HepG2 (cell line): ENCODE measurements around the gene LRP2. TPM values are rescaled to one million over a fixed set of nuclear protein-coding genes. Genes with fewer than 3 reads are reported as not detected.

Experiments
- ATAC-seq: fragments of 200-7000 bp; cut with Tn5 transposase; 3 replicates; pipeline ENCODE4 v1.9.1; 2020; ENCODE audit warnings: mild to moderate bottlenecking, moderate library complexity
- BruUV-seq: library from RNA; stranded (reverse); fragments of 400-500 nt; replicated peaks from 2 replicates; lab custom pipeline; 2021; lab: Mats Ljungman, UMichigan
- CTCF ChIA-PET: fragments of 300-600 bp; formaldehyde crosslinking; extraction: SDS; loops from one replicate; lab custom pipeline; 2021; ENCODE audit warnings: low total read pairs, inconsistent platforms, low intra/inter-chr PET ratio; lab: Yijun Ruan, JAX
- POLR2A ChIA-PET: fragments of 350-600 bp; sonication (Branson Sonifier 250); formaldehyde crosslinking; loops from one replicate; lab custom pipeline; 2020; ENCODE audit warnings: antibody characterized with exemption, inconsistent platforms; lab: Yijun Ruan, JAX
- DNase-seq: peaks from one replicate; pipeline ENCODE4 v3.0.0-alpha.2; 2015; ENCODE audit warnings: low spot score
- FAIRE-seq: peaks from 3 replicates; lab custom pipeline; 2011; peaks lifted over from hg19 to GRCh38; lab: Jason Lieb, UNC
- H2AFZ ChIP-seq: one replicate; pipeline ENCODE4 v1.6.1; 2011; ENCODE audit warnings: low read length, inconsistent platforms
- H3K27ac ChIP-seq: fragments of 300-600 bp; 3 replicates; pipeline ENCODE4 v1.8.0; 2011; ENCODE audit warnings: mixed run types, mild to moderate bottlenecking, mixed read lengths, low read length, inconsistent platforms; ENCODE audit not compliant: insufficient read depth; ENCODE audit errors: extremely low read length
- H3K27me3 ChIP-seq, 2 experiments: fragments of 200-600 bp in 1 of 2; 2 replicates in 1 of 2; 3 replicates in 1 of 2; pipeline versions ENCODE4 v1.6.0 to v1.8.0; 2011; ENCODE audit warnings: low read length in 2 of 2, mild to moderate bottlenecking in 2 of 2, moderate library complexity in 2 of 2, inconsistent platforms in 1 of 2; ENCODE audit not compliant: insufficient read depth in 2 of 2, control insufficient read depth in 1 of 2
- H3K36me3 ChIP-seq, 2 experiments: fragments of 200-600 bp in 1 of 2; replicated peaks in 1 of 2; 2 replicates in 1 of 2; 3 replicates in 1 of 2; pipeline versions ENCODE4 v1.5.1 to v1.8.0; 2011; ENCODE audit warnings: low read length in 2 of 2, inconsistent platforms in 1 of 2; ENCODE audit not compliant: insufficient read depth in 2 of 2, control insufficient read depth in 1 of 2
- H3K4me1 ChIP-seq: 2 replicates; pipeline ENCODE4 v1.5.1; 2012; ENCODE audit warnings: low read length, inconsistent platforms; ENCODE audit not compliant: insufficient read depth
- H3K4me2 ChIP-seq: 2 replicates; pipeline ENCODE4 v1.6.0; 2011; ENCODE audit warnings: low read depth, low read length, inconsistent platforms
- H3K4me3 ChIP-seq, 3 experiments: fragments of 200-600 bp in 1 of 3; sonication (generic), shearing (Covaris generic) in 1 of 3; replicated peaks in 1 of 3; 2 replicates each; pipeline ENCODE4 v1.5.1; 2011 to 2016; ENCODE audit warnings: low read length in 3 of 3, inconsistent platforms in 2 of 3, low read depth in 2 of 3, mild to moderate bottlenecking in 2 of 3, control low read depth in 1 of 3, mixed read lengths in 1 of 3; ENCODE audit not compliant: insufficient read depth in 1 of 3
- H3K79me2 ChIP-seq: one replicate; pipeline ENCODE4 v1.6.1; 2011; ENCODE audit warnings: low read length, inconsistent platforms; ENCODE audit not compliant: insufficient read depth
- H3K9ac ChIP-seq: 2 replicates; pipeline ENCODE4 v1.6.0; 2011; ENCODE audit warnings: mild to moderate bottlenecking, low read depth, low read length, inconsistent platforms; ENCODE audit not compliant: insufficient read depth
- H3K9me3 ChIP-seq: 2 replicates; pipeline ENCODE4 v1.5.1; 2012; ENCODE audit warnings: mild to moderate bottlenecking, low read length
- H4K20me1 ChIP-seq: 2 replicates; pipeline ENCODE4 v1.6.0; 2011; ENCODE audit warnings: inconsistent platforms, mild to moderate bottlenecking, low read length, moderate library complexity; ENCODE audit not compliant: insufficient read depth
- CCAR2 ChIP-seq: fragments of 200-400 bp; formaldehyde crosslinking; optimal IDR thresholded peaks from 2 replicates; pipeline ENCODE3; 2018; ENCODE audit warnings: low read depth, mild to moderate bottlenecking, low read length, moderate library complexity
- NR2C2 ChIP-seq: sonication (generic); formaldehyde crosslinking; IDR thresholded peaks from 2 replicates; pipeline ENCODE4 v1.4.0; 2020; ENCODE audit warnings: missing genetic modification reagents, mild to moderate bottlenecking, moderate library complexity, borderline replicate concordance
- SMYD3 ChIP-seq: sonication (generic); formaldehyde crosslinking; IDR thresholded peaks from 2 replicates; pipeline ENCODE4 v1.8.1; 2023; ENCODE audit warnings: mild to moderate bottlenecking, missing genetic modification reagents
- SOX13 ChIP-seq, 3 experiments: fragments of 450-650 bp in 1 of 3; sonication (generic) in 1 of 3; formaldehyde crosslinking in 1 of 3; IDR thresholded peaks in 2 of 3; conservative IDR thresholded peaks in 1 of 3; 2 replicates each; pipeline versions ENCODE4 v1.5.0 to v1.6.1; 2016 to 2020; ENCODE audit warnings: antibody characterized with exemption in 1 of 3, mild to moderate bottlenecking in 1 of 3, missing compliant biosample characterization in 1 of 3, missing genetic modification reagents in 1 of 3, moderate library complexity in 1 of 3
- TAF15 ChIP-seq: fragments of 200-400 bp; formaldehyde crosslinking; IDR thresholded peaks from one replicate; pipeline ENCODE4 v1.6.1; 2018; ENCODE audit warnings: mild to moderate bottlenecking, low read depth, low read length; ENCODE audit not compliant: poor library complexity, severe bottlenecking
- THAP9 ChIP-seq: sonication (generic); formaldehyde crosslinking; IDR thresholded peaks from 2 replicates; pipeline ENCODE4; 2020; ENCODE audit warnings: missing genetic modification reagents, mild to moderate bottlenecking, borderline replicate concordance
- XBP1 ChIP-seq: sonication (generic); formaldehyde crosslinking; IDR thresholded peaks from 2 replicates; pipeline ENCODE4 v1.5.0; 2020; ENCODE audit warnings: missing genetic modification reagents
- ZFP36L2 ChIP-seq: sonication (generic); formaldehyde crosslinking; IDR thresholded peaks from 2 replicates; pipeline ENCODE4 v1.4.0; 2020; ENCODE audit warnings: missing genetic modification reagents
- ZFY ChIP-seq: sonication (generic); formaldehyde crosslinking; IDR thresholded peaks from 2 replicates; pipeline ENCODE4 v1.4.0; 2020; ENCODE audit warnings: missing genetic modification reagents
- ZNF235 ChIP-seq: sonication (generic); formaldehyde crosslinking; IDR thresholded peaks from 2 replicates; pipeline ENCODE4 v1.8.1; 2023; ENCODE audit warnings: mild to moderate bottlenecking, missing genetic modification reagents, borderline replicate concordance
- ZNF563 ChIP-seq: sonication (generic); formaldehyde crosslinking; IDR thresholded peaks from 2 replicates; pipeline ENCODE4 v1.8.0; 2022; ENCODE audit warnings: mild to moderate bottlenecking, moderate library complexity, missing genetic modification reagents
- ZNF598 ChIP-seq: sonication (generic); formaldehyde crosslinking; IDR thresholded peaks from 2 replicates; pipeline ENCODE4 v1.5.1; 2020; ENCODE audit warnings: mild to moderate bottlenecking, missing genetic modification reagents, borderline replicate concordance
- WGBS: methylation state at CpG from one replicate; pipeline ENCODE4 v1.1.6; 2017; ENCODE audit warnings: low lambda C conversion rate; 5-methylcytosine and 5-hydroxymethylcytosine counted together
- in situ Hi-C: cut with HindIII; loops from 2 replicates; pipeline ENCODE4 v1.10.0; 2017; ENCODE audit warnings: low pct_unique_long_range_greater_than_20kb; ENCODE audit not compliant: extremely low pct_ligation_motif_present
- intact Hi-C: fragments of 100-400 bp; cut with micrococcal nuclease; formaldehyde crosslinking; loops from one replicate; pipeline ENCODE4 v1.10.0; 2022; ENCODE audit not compliant: unreplicated experiment
- polyA plus RNA-seq, 8 experiments: library from polyadenylated mRNA; depleted of rRNA in 3 of 8; stranded (reverse) in 7 of 8; unstranded in 1 of 8; fragments of >200 nt; fragmentation: Illumina TruSeq in 4 of 8; extraction: Trizol in 4 of 8; gene quantifications; 2 replicates each; pipeline versions ENCODE4 v1.2.1 to v1.2.3, GENCODE V29; 2011 to 2016; ENCODE audit warnings: low read depth in 4 of 8, missing spikeins in 1 of 8, mixed read lengths in 1 of 8; ENCODE audit not compliant: insufficient read depth in 1 of 8
- total RNA-seq, 5 experiments: library from RNA; depleted of rRNA; stranded (reverse); fragments of >200 nt; fragmentation: Illumina TruSeq; extraction: Trizol; gene quantifications; 2 replicates each; pipeline ENCODE4 v1.2.3, GENCODE V29; 2016; ENCODE audit warnings: low read depth in 1 of 5

LRP2 gene
- total and polyA plus RNA-seq, 2 of the 13 experiments (the other 11 are each of a cell fraction or from before 2014, with no cell fraction given): 0.03 to 0.15 TPM

DNA sequence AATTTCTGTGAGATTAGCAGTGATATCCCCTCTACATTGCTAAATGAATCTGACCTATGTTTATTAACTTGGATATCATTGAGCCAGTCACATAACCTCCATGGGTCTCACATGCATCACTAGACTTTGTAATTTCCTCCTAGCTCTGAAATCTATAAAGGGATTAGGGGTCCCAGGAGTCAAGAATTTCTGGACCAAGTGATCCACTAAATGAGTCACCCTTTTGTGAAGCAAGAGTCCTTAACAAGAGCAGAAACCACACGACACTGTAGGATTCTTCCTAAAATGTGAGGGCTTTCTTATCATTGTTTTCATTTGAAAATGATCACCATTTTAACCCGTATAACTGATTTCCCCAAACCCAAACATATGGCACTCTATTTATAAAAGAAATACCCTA, 202.6 kb downstream of the LRP2 start (continued):
- TF ChIP-seq THAP9: no peak
- no peak for TF ChIP-seq SOX13 (IDR thresholded peaks at IDR 0.05)
- no peak for TF ChIP-seq SOX13 (CRISPR knock-in tag; conservative IDR thresholded peaks at IDR 0.05 in 1 of 2, IDR thresholded peaks at IDR 0.05 in 1 of 2)
- no peak for TF ChIP-seq ZNF598 (CRISPR knock-in tag)
- no peak for TF ChIP-seq ZNF235 (CRISPR knock-in tag)
- no peak for TF ChIP-seq ZNF563 (CRISPR knock-in tag)
- no peak for TF ChIP-seq CCAR2

GRCh38 chr2:169158874-169159273, 203.5 kb downstream of the LRP2 start:
- no TSS peak for BruUV-seq
- Histone ChIP-seq H3K36me3 (no peaks in the 10 kb centered on the region), H4K20me1 (no peaks in the 10 kb centered on the region), H3K4me2 (no peak overlapping the region), H3K4me1 (no peaks in the 10 kb centered on the region), H2AFZ (no peak overlapping the region), H3K9ac (no peak overlapping the region), H3K9me3 (0 out of 2 replicates have a peak, but pooled peaks cover 5% of the 10 kb centered on the region), H3K27me3 (no peaks in the 10 kb centered on the region; a peak in 1 of 5 replicates), H3K79me2 (no peaks in the 10 kb centered on the region), H3K4me3 (no peak overlapping the region), H3K27ac (no peak overlapping the region)
- DNase-seq: no peak
- CTCF ChIA-PET: no interaction called here
- no peak for TF ChIP-seq XBP1 (CRISPR knock-in tag)
- no peak for TF ChIP-seq ZFY (CRISPR knock-in tag)
- no peak for TF ChIP-seq NR2C2
- no peak for TF ChIP-seq TAF15
- no peak for TF ChIP-seq SMYD3 (CRISPR knock-in tag)
- TF ChIP-seq ZFP36L2: no peak
- WGBS: 3% methylated on average over 1 of the region's 1 CpG
- no peak for FAIRE-seq
- POLR2A ChIA-PET: no interaction called here
- in situ Hi-C loops (no loop called here), intact Hi-C loops (no loop called here)
- ATAC-seq: no peak
